Activated CD8-positive, alpha-beta memory T cell treated with anti-CD3 and anti-CD28 coated beads for 4 hours (primary cell): ENCODE results near the gene MAP2.

Experiments used
- DNase-seq, 2 donors: peaks; one replicate each; pipeline ENCODE4 v3.0.0-alpha.2; 2020; ENCODE audit warnings: low read depth in 2 of 2

MAP2 gene

GRCh38 chr2:209423562-209424198 is at the start of gene MAP2:
Gene MAP2, plus strand, starts transcription at chr2:209424047. Its CDS starts 229,124 bp downstream, at chr2:209653171.
- no peak for DNase-seq

GRCh38 chr2:209376686-209377085 is 47.2 kb upstream of the MAP2 start:
- no peak for DNase-seq

GRCh38 chr2:209380293-209380692 is 43.6 kb upstream of the MAP2 start:
- no peak for DNase-seq

DNA sequence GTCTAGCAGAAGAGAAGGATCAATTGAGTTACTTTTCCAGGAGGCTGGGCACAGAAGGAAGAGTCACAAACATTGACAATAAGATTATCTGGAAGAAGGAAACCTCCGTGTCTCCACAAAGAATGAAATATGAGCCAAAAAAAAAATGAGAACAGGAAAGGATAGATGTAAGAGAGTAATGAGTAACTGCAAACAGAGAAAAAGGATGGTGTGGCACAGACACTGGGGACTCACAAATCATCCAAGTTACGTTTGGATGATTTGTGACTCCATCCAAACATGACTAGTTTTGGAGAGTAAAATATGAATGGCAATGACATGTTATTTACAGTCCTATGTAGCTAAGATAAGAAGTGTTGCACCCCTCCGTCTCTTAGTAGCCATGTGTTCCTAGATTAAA is 42.8 kb upstream of the MAP2 start:
- no peak for DNase-seq

DNA sequence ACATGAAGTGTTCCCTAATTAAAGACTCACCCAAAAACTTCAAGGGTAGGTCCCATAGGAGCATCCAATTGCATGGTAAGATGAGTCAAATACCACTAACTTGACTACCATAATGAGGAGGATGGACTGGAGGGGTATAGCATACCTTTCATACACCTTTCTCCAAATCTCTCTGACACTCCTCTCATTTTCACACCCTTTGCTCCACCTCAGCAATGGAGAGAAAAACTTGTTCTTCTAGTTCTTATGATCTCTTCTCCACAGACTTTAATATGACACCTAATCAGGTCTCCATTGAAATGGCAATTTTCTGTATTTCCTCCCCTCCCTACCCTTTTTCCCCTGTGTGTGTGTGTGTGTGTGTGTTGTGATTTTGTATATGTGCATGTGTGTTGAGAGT is 41.1 kb upstream of the MAP2 start:
- DNase-seq, result no peak

DNA sequence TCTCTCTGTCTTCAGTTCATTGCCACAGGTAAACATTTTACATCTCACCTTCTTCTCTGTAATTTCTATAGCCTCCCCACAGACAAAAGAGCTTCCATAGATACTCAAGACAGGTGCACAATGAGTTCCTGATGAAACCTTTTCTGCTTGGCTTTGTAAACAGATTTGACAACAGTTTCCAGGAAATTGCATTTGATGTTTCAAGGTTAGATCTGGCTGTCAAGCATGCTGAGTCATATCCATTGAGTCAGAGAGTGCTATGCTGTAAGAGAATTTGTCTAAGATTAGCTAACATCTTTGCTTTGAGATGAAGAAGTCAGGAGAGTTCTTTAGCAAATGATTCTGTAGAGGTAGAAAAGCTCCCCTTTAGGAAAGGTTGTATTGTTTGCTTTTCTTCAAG is 40.6 kb upstream of the MAP2 start:
- no peak for DNase-seq

- DNase-seq, result no peak
Observed at GRCh38 chr2:209387389-209387788, 36.5 kb upstream of the MAP2 start.

- DNase-seq, result no peak
Observed at GRCh38 chr2:209388446-209389037, 35.3 kb upstream of the MAP2 start.

DNA sequence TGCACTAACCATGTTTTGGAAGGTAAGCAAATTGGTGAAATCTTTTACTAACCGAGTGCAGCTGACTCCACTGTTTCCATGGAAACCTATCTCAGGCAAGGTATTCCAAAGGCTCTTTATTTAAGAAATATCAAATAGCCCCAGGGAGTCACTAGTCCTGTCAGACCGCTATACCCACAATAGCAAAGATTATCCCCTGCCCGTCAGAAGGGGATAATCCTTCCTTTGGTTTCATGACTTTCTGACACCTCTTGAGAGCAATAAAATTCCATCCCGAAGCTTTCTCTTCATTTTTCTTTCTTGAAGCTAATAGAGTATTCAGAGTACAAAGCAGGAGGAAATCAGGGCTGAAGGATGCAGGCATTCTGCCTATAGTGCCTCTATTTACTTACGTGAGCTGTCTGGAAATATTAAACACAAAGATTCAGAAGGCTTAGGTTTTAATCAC is 34.7 kb upstream of the MAP2 start:
- DNase-seq, result no peak

DNA sequence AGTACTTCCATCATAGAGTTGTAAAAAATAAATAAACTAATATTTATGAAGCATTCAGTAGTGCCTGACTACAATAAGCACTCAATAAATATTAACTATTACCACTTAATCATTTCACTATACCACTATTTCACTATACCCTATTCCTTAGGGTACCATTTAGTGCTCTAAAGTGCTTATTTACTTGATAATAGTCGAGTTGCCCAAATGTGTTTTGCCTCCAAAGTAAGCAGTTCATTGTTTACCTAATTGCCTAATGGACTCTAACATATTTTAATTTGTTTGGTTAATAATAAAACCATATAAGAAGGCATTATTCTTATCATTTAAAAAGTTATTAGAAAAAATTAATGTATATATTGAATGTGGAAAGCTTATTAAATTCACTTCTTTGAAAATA is 33.0 kb upstream of the MAP2 start:
- no peak for DNase-seq

DNA sequence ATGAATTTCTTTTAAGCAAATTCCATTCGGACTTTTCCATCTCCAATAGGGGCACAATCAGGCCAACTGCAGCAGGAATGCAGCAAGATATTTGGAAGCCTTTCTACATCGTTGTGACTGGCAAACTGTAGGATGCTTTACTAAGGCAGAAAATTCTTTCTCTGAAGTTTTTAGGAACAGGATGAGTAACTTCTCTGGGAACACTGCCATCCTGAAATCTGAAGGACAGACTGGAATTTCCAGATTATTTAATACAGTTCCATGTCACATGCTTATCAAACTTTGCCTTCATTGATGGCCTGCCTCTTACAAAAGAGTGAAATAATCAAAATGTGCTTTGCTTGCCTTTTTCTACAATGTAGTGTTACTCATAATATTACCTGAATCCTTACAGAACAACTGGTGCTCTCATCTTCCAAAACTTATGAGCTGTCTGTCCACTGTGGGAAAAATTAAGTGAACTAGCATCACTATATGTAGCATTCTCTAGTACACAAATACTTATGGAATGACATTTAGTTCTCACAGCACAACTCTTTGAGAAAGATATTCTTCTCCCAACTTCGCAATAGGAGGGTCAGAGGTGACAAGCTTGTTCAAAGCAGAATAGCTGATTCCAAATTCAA is 32.0 kb upstream of the MAP2 start:
- no peak for DNase-seq

- no peak for DNase-seq
Observed at GRCh38 chr2:209395229-209395628, 28.6 kb upstream of the MAP2 start.

GRCh38 chr2:209395652-209396051 is 28.2 kb upstream of the MAP2 start:
- no peak for DNase-seq

DNA sequence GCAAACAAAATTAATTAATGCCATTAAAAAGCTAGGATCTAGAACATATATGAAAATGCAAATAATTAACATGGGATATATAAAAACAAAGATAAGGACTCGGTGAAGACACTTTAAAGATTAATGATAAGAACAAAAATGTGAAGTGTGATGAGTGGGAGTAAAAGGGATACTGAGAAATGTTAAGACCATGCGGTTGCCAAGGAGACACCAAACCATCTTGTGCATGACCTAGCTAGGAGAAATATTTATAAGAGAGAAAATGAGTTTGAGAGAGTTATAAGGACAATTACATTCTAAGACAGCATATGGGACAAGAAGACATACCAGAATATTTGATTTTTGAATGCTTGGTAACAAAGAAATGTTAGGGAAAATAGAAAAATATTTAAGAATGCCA is 25.4 kb upstream of the MAP2 start:
- DNase-seq, result no peak

- DNase-seq, result no peak
Observed at GRCh38 chr2:209401788-209402187, 22.1 kb upstream of the MAP2 start.

GRCh38 chr2:209411296-209411695 is 12.6 kb upstream of the MAP2 start:
- no peak for DNase-seq

DNA sequence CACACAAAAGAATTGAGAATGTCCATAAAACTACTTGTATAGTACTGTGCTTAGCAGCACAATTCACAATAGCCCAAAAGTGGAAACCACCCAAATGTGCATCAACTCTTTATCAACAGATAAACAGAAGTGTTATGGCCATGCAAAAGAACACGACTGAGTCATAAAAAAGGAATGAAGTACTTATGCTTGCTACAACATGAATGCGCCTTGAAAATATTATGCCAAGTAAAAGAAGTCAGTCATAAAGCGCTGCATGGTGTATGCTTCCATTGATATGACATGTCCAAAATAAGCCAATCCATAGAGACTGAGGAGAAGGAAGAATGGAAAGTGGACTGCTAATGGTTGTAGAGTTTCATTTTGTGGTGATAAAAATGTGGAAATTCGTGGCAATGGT is 12.1 kb upstream of the MAP2 start:
- DNase-seq, result no peak

DNA sequence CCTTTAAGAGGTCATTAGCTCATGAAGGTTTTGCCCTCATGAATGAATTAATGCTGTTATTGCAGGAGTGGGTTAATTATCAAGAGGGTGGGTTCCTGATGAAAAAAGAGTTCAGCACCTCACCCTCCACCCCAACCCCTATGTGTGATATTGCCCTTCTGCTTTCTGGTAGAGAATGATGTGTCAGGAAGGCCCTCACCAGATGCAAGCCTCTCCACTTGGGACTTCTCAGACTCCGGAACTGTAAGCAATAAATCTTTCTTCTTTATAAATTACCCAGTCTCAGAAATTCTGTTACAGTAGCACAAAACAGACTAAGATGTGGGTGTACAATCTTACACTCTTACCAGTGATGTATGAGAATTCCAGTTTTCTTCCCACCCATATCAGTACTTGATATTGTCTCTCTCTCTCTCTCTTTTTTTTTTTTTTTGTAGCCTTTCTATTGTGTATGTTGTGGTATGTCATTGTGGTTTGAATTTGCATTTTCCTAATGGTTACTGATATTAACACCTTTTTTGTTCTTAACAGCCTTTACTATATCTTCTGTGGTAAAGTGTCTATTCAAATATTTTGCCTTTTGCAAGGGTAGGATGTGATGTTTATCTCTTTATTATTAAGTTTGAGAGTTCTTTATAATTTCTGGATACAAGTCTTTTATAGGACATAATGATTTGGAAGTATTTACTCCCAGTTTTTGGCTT is 10.4 kb upstream of the MAP2 start:
- DNase-seq, result no peak

DNA sequence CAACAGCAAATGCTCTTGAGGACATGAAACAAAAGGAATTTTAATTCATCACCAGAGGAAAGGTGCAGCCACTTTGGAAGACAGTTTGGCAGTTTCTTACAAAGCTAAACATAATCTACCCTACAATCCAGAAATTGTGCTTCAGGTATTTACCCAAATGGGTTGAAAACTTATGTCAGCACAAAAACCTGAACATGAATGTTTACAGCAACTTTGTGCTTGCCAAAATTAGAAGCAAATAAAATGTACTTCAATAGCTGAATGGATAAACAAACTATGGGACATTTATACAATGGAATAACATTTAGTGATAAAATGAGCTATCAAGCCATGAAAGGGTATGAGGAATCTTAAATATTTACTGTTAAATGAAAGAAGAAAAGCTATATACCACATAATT is 6.9 kb upstream of the MAP2 start:
- DNase-seq, result no peak

- no peak for DNase-seq
Observed at GRCh38 chr2:209422191-209422754, 1.6 kb upstream of the MAP2 start.

DNA sequence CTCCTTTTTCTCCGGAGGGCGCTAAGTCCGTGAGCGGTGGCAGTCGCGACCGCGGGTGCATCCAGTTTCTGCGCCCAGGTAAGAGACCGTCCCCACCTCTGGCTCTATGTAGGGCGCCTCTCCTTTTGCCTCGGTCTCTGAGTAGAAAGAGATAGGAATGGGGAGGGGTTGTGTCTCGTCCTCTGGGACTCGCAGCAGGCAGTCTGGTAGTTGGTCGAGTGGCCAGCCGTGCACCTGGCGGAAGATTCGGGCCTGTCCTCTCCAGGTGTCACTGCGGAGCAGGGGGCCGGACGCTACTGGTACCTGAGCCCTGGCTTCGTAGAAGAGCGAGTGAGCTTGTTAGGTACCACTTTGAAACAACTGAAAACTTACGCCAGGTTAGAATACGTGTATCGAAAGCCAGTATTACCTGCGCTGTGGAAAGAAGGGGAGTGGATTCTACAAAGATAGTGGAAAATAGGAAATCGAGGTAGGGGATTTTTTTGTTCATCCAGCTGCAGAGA is 403 bp downstream of the MAP2 start:
- no peak for DNase-seq

DNA sequence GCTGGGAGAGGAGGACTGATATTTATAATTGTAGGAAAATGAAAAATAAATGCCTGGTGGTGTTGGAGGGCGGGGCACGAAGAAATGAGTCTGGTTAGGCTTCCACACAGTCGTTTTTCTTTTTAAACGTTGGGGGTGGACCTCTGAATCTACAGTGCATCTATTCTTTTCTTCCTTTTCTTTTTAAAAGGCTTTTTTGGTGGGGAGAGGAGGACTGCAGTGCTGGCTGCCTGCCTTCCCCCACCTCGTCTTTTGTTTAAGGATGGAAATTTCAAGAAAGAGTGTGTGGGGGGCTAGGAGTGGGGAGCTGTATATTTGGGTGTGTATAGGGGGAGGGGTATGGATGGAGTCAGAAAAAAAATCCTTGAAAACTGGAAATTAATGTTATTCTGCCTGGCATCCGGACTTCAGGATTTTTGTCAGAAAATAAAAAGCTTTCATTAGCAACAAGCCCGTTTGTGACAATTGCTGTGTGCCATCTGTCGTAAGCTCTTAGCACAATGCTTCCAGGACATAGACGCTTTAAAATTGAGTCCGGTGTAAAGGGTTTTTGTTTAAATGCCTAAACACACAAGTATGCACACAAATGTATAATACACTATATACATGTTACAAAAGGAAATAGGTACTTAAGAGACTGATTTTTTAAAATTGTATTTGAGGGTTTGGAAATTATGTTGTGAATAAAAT is 1.1 kb downstream of the MAP2 start:
- no peak for DNase-seq
